GM20000 (cell line): ENCODE measurements around the gene TUBB2A.

Source experiments
- DNase-seq: peaks from one replicate; pipeline ENCODE4 v3.0.0; 2012; ENCODE audit warnings: low spot score
- CTCF ChIP-seq: IDR thresholded peaks from 2 replicates; pipeline ENCODE4 v1.5.1; 2012; ENCODE audit warnings: mild to moderate bottlenecking, control low read depth; ENCODE audit errors: extremely low read depth, missing control alignments

Gene TUBB2A

GRCh38 chr6:3125815-3126214, 31.5 kb downstream of the TUBB2A start:
- no peak for TF ChIP-seq CTCF
- DNase-seq: no peak

GRCh38 chr6:3124667-3125066, 32.7 kb downstream of the TUBB2A start:
- no peak for DNase-seq
- TF ChIP-seq CTCF: no peak

DNA sequence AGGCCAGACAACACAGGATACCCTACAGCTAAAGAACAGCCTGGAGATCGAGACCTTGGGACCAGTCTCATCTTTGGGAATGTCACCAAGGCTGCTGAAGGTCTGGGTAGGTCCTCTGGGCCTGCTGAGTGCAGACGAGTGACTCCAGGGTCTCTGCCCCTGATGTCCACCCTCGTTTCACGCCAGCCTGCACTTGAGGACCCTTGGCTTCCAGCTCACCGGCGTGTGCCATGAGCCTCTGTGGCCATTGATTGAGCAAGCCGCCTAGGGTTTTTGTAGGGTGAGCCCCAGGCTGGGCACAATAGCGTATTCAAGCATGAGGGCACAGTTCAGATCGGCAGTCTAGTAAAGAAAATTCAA, 34.5 kb downstream of the TUBB2A start:
- no peak for DNase-seq
- TF ChIP-seq CTCF: no peak

GRCh38 chr6:3120765-3121089, 36.6 kb downstream of the TUBB2A start:
- no peak for DNase-seq
- TF ChIP-seq CTCF: no peak

GRCh38 chr6:3119040-3119723, 38.2 kb downstream of the TUBB2A start:
- DNase-seq: no peak
- no peak for TF ChIP-seq CTCF

GRCh38 chr6:3118353-3119039, 38.8 kb downstream of the TUBB2A start, which contains the start of gene BPHL:
Gene BPHL, plus strand, starts transcription at chr6:3118711. Its CDS starts 30 bp downstream, at chr6:3118741.
- TF ChIP-seq CTCF: no peak
- peak; percentile 100 for DNase-seq

GRCh38 chr6:3117912-3118352, 39.4 kb downstream of the TUBB2A start:
- TF ChIP-seq CTCF: no peak
- DNase-seq: no peak
